NT2/D1 (cell line): ENCODE measurements around the gene KCNIP1.

Experiments
- DNase-seq: peaks from one replicate; pipeline ENCODE4 v3.0.0-alpha.2; 2011; ENCODE audit warnings: low read depth, low spot score
- H3K27me3 ChIP-seq: 2 replicates; pipeline ENCODE4 v1.6.0; 2011; ENCODE audit warnings: mild to moderate bottlenecking; ENCODE audit not compliant: insufficient read length, insufficient read depth
- H3K36me3 ChIP-seq: 2 replicates; pipeline ENCODE4 v1.6.1; 2011; ENCODE audit warnings: mild to moderate bottlenecking, low read length, mixed read lengths; ENCODE audit not compliant: insufficient read depth, insufficient read length
- H3K4me1 ChIP-seq: 2 replicates; pipeline ENCODE4 v1.5.1; 2011; ENCODE audit not compliant: insufficient read depth, insufficient read length
- H3K4me3 ChIP-seq: 2 replicates; pipeline ENCODE4 v1.5.1; 2011; ENCODE audit warnings: low read depth; ENCODE audit not compliant: insufficient read length
- H3K9ac ChIP-seq: 2 replicates; pipeline ENCODE4 v1.6.0; 2011; ENCODE audit warnings: low read depth; ENCODE audit not compliant: insufficient read length
- H3K9me3 ChIP-seq: 2 replicates; pipeline ENCODE4 v1.5.1; 2011; ENCODE audit warnings: mild to moderate bottlenecking, low read length; ENCODE audit not compliant: insufficient read depth
- SUZ12 ChIP-seq: IDR thresholded peaks from 2 replicates; pipeline ENCODE4 v1.6.1; 2011; ENCODE audit not compliant: insufficient read length, insufficient read depth; ENCODE audit errors: extremely low read depth
- YY1 ChIP-seq: IDR thresholded peaks from 2 replicates; pipeline ENCODE4 v1.6.1; 2011; ENCODE audit not compliant: insufficient read length, insufficient read depth
- ZNF274 ChIP-seq: IDR thresholded peaks from 2 replicates; pipeline ENCODE4 v1.6.1; 2011; ENCODE audit warnings: mild to moderate bottlenecking, low read depth, low read length

Gene KCNIP1

GRCh38 chr5:170606941-170607340 is 103.1 kb downstream of the KCNIP1 start:
- H3K36me3 ChIP-seq: no peaks in the 10 kb centered on the region
- TF ChIP-seq SUZ12 (no peak), YY1 (no peak), ZNF274 (no peak)
- no peak overlapping the region for H3K9ac ChIP-seq
- no peaks in the 10 kb centered on the region for H3K9me3 ChIP-seq
- peaks cover 10% of the 10 kb centered on the region for H3K4me1 ChIP-seq
- DNase-seq: no peak
- H3K4me3 ChIP-seq: no peak overlapping the region
- H3K27me3 ChIP-seq: peaks cover 85% of the 10 kb centered on the region

DNA sequence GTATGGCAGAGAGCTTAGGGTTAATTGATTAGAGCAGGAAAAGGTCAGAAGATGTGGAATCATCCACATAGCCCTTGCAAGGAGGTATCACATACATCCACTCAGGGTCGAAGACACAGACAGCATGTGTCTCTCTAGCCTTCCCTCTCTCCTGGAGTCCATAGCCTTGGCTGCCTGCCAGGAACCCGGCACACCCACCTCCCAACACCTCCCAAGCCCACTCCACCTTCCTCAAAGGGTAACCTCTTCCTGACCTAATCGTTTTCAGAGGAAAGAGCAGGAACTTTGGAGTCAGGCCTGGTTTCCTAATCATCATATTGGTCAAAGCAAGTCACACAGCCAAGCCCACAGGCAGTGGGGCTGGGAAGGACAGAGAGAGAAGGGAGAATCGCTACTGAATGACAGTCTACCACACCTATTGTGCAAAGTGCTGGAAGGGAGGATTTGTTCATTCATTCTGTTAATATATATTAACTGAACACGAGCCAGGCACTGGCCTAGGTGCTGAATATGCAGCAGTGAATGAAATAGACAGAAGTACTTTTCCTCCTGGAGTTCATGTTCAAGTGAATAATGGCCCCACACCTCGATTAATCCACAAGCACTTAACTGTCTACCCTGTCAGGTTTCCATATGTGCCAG is 107.8 kb downstream of the KCNIP1 start:
- no peak for TF ChIP-seq YY1
- no peak for TF ChIP-seq SUZ12
- TF ChIP-seq ZNF274: no peak
- H3K9me3 ChIP-seq: no peaks in the 10 kb centered on the region
- no peak for DNase-seq
- no peak overlapping the region for H3K9ac ChIP-seq
- H3K36me3 ChIP-seq: no peaks in the 10 kb centered on the region
- no peak overlapping the region for H3K4me3 ChIP-seq
- peaks cover 16% of the 10 kb centered on the region for H3K4me1 ChIP-seq
- H3K27me3 ChIP-seq: peaks cover 85% of the 10 kb centered on the region

GRCh38 chr5:170612256-170612678 is 108.4 kb downstream of the KCNIP1 start:
- no peaks in the 10 kb centered on the region for H3K36me3 ChIP-seq
- H3K27me3 ChIP-seq: peaks cover 84% of the 10 kb centered on the region
- no peak overlapping the region for H3K4me3 ChIP-seq
- DNase-seq: peak; percentile 81
- no peaks in the 10 kb centered on the region for H3K9me3 ChIP-seq
- no peak for TF ChIP-seq SUZ12
- TF ChIP-seq YY1: no peak
- TF ChIP-seq ZNF274: no peak
- H3K9ac ChIP-seq: no peak overlapping the region
- peaks cover 16% of the 10 kb centered on the region for H3K4me1 ChIP-seq

GRCh38 chr5:170614065-170614490 is 110.3 kb downstream of the KCNIP1 start:
- TF ChIP-seq SUZ12: no peak
- no peak for TF ChIP-seq YY1
- TF ChIP-seq ZNF274: no peak
- Histone ChIP-seq H3K4me3 (no peak overlapping the region), H3K36me3 (no peaks in the 10 kb centered on the region), H3K27me3 (peaks cover 76% of the 10 kb centered on the region), H3K4me1 (peaks cover 16% of the 10 kb centered on the region), H3K9me3 (no peaks in the 10 kb centered on the region), H3K9ac (no peak overlapping the region)
- no peak for DNase-seq

DNA sequence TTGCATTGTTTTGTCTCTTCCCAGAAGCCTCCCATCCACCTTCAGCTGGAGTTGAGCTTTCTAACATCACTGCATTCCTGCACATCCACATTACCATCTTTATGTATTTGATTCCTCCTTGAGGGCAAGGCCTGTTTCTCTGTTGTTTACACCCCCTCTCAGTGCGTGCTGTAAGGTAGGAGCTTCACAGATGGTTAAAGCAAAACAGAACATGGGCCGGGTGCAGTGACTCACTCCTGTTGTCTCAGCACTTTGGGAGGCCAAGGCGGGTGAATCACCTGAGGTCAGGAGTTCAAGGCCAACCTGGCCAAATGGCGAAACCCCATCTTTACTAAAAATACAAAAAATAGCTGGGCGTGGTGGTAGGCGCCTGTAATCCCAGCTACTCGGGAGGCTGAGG is 110.9 kb downstream of the KCNIP1 start:
- H3K36me3 ChIP-seq: no peaks in the 10 kb centered on the region
- no peaks in the 10 kb centered on the region for H3K9me3 ChIP-seq
- no peak for TF ChIP-seq ZNF274
- TF ChIP-seq YY1: no peak
- TF ChIP-seq SUZ12: no peak
- H3K27me3 ChIP-seq: peaks cover 76% of the 10 kb centered on the region
- no peak for DNase-seq
- no peak overlapping the region for H3K4me3 ChIP-seq
- no peak overlapping the region for H3K9ac ChIP-seq
- peaks cover 16% of the 10 kb centered on the region for H3K4me1 ChIP-seq

DNA sequence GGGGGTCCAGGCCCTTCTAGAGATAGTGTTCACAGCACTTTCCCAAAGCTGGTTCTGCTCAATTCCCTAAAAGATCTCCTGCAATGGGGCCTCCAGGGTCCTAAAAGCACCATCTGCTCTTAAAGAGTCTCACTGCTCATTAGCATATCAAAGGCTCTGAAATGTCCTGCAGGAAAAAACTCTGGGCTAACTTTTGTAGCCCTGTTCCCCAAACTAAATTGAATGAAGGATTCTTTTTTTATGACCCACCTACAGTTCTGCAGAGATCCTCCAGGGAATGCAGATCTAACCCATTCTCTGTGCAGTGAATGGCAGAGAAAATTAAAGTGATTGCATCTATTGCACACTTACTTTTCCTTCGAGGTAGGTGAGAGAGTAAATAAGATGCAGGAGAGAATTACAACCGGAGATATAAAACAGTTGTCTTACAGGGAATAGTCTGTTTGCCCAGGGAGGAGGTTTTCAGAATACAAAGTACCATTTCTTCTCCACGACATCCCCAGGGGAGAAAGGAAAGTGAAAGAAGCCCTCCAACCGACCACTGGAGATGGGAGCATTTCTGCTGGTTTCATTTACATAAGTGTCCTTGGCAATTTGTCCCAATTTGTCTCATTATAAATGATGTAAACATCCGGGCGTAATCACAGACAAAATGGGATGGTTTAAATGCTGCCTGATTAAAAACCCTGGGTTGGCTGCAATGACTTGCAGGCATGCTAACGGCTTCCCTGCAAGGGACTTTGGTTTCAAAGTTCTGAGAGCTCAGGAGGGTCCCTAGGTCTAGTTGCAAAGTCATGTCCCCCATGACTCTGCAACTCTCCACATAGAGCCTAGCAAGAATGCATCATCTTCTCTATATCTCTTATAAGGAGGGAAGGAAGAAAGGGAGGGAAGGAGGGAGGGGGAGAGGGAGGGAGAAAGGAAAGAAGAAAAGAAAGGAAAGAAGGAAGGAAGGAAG is 114.0 kb downstream of the KCNIP1 start:
- H3K36me3 ChIP-seq: no peaks in the 10 kb centered on the region
- no peak for DNase-seq
- TF ChIP-seq YY1: no peak
- TF ChIP-seq SUZ12: no peak
- no peak for TF ChIP-seq ZNF274
- no peaks in the 10 kb centered on the region for H3K9me3 ChIP-seq
- no peak overlapping the region for H3K4me3 ChIP-seq
- H3K27me3 ChIP-seq: peaks cover 69% of the 10 kb centered on the region
- no peak overlapping the region for H3K9ac ChIP-seq
- H3K4me1 ChIP-seq: peaks cover 7% of the 10 kb centered on the region

- no peak overlapping the region for H3K4me3 ChIP-seq
- TF ChIP-seq YY1 (no peak), ZNF274 (no peak), SUZ12 (no peak)
- no peak for DNase-seq
- H3K9me3 ChIP-seq: no peaks in the 10 kb centered on the region
- peaks cover 55% of the 10 kb centered on the region for H3K27me3 ChIP-seq
- no peak overlapping the region for H3K9ac ChIP-seq
- no peaks in the 10 kb centered on the region for H3K36me3 ChIP-seq
- peaks cover 2% of the 10 kb centered on the region for H3K4me1 ChIP-seq
These were observed 116.0 kb downstream of the KCNIP1 start for GRCh38 chr5:170619869-170620268.
